ENCODE results near the gene CD96.

DNA sequence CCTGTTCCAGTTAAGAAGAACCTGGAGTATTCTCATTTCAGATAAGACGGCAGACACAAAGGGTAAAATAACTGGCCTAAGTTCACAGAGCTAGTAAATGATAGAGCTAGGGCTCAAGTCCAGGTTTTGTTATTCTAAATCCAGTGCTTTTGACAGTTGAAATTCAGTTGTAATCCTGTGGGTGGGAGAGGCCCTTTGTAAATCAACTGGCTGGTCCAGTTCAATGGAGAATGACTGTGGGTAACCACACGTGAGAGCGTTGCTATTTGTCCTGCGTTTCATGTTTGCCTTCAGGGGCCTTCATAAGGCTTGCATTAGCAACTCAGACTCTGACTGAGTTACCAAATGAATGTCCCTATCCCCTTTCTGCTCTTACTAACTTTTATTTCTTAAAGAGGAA is 24.2 kb upstream of the CD96 start:
- TF ChIP-seq POLR2A (IDR thresholded peaks at IDR 0.05) = no peak
- TF ChIP-seq, protein P1, sequence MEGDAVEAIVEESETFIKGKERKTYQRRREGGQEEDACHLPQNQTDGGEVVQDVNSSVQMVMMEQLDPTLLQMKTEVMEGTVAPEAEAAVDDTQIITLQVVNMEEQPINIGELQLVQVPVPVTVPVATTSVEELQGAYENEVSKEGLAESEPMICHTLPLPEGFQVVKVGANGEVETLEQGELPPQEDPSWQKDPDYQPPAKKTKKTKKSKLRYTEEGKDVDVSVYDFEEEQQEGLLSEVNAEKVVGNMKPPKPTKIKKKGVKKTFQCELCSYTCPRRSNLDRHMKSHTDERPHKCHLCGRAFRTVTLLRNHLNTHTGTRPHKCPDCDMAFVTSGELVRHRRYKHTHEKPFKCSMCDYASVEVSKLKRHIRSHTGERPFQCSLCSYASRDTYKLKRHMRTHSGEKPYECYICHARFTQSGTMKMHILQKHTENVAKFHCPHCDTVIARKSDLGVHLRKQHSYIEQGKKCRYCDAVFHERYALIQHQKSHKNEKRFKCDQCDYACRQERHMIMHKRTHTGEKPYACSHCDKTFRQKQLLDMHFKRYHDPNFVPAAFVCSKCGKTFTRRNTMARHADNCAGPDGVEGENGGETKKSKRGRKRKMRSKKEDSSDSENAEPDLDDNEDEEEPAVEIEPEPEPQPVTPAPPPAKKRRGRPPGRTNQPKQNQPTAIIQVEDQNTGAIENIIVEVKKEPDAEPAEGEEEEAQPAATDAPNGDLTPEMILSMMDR (IDR thresholded peaks at IDR 0.05 in 8 of 11, conservative IDR thresholded peaks at IDR 0.05 in 3 of 11) = no peak
- TF ChIP-seq POLR2AphosphoS5 (IDR thresholded peaks at IDR 0.05) = no peak

Data from spleen (tissue), 7 donors.